ENCODE measurements around the gene MXD1. TPM values are rescaled to one million over a fixed set of nuclear protein-coding genes. Genes with fewer than 3 reads are reported as not detected.
"Not testable (repeated sequence)": the region's sequence is repeated elsewhere in the genome, so short reads cannot be mapped to it uniquely, and the experiment has no call there.

MXD1 gene, protein sequence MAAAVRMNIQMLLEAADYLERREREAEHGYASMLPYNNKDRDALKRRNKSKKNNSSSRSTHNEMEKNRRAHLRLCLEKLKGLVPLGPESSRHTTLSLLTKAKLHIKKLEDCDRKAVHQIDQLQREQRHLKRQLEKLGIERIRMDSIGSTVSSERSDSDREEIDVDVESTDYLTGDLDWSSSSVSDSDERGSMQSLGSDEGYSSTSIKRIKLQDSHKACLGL
- 4.6 TPM for total RNA-seq

DNA sequence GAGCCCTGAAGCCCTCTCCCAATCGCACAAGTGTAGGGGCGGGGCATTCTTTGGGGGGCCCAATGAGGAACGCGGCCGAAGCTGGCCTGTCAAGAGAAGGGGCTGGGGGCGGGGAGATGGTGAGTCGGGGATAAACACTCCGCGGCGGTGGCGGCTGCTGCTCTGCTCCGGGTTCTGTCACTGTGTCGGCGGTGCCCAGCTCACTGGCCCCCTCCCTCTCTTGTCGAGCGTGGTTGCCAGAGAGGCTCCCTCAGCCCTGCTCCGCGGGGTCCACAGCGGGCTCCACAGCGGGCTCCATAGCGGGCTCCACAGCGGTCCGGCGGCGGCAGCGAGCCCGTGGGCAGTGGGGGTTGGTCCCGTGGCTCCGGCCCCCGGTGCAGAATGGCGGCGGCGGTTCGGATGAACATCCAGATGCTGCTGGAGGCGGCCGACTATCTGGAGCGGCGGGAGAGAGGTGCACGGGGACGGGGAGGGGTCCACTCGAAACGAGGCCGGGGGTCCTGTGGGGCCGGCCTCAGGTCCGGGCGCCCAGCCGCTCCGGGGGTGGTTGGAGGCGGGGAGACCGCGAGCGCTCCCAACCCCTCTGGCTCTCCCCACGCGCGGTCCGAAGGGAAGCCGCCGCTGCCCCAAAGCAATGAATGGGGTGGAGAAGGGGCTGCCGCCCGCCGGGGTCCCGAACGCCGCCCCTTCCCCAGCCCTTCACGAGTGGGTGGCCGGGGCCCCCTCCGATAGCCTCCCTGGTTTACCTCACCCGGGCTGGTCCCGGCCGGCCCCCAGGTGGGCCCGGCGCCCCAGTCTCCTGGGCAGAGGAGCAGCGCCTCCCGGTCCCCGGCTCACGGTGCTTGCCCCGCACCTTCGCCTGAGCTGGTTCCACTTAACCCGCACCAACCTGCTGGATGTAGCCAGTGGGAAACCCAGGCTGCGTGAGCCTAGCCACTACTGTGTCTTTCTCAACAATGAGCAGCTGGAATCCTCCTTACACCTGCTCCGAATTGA, at the start of gene MXD1:
TSS of gene MXD1 (plus strand) at position 160 of the 996 bp plus-strand sequence. CDS start at position 382, 222 bp downstream.
- Histone ChIP-seq H3K36me3 (peaks cover 6 to 10% of the 10 kb centered on the region in 2 donors), H3K4me3 (peak within 1 kb of the TSS; percentile 81 to 89), H3K27ac (peak within 1 kb of the TSS; percentile 92), H3K9me3 (no peaks in the 10 kb centered on the region), H3K27me3 (no peaks in the 10 kb centered on the region), H3K4me1 (peaks cover 0 to 17% of the 10 kb centered on the region in 2 donors)
- DNase-seq (ENCODE audit: low spot score in 2 of 2) = no peak
- TF ChIP-seq, protein P1, sequence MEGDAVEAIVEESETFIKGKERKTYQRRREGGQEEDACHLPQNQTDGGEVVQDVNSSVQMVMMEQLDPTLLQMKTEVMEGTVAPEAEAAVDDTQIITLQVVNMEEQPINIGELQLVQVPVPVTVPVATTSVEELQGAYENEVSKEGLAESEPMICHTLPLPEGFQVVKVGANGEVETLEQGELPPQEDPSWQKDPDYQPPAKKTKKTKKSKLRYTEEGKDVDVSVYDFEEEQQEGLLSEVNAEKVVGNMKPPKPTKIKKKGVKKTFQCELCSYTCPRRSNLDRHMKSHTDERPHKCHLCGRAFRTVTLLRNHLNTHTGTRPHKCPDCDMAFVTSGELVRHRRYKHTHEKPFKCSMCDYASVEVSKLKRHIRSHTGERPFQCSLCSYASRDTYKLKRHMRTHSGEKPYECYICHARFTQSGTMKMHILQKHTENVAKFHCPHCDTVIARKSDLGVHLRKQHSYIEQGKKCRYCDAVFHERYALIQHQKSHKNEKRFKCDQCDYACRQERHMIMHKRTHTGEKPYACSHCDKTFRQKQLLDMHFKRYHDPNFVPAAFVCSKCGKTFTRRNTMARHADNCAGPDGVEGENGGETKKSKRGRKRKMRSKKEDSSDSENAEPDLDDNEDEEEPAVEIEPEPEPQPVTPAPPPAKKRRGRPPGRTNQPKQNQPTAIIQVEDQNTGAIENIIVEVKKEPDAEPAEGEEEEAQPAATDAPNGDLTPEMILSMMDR (IDR thresholded peaks at IDR 0.05) = no peak
- intact Hi-C loops (cut with DNase I) = loop anchor here (1.0 to 10.0 kb wide), 9 partner anchors 114 to 1310 kb away; partner anchors contain the start of genes C2orf42, PAIP2B, PCYOX1 and SNRPG

DNA sequence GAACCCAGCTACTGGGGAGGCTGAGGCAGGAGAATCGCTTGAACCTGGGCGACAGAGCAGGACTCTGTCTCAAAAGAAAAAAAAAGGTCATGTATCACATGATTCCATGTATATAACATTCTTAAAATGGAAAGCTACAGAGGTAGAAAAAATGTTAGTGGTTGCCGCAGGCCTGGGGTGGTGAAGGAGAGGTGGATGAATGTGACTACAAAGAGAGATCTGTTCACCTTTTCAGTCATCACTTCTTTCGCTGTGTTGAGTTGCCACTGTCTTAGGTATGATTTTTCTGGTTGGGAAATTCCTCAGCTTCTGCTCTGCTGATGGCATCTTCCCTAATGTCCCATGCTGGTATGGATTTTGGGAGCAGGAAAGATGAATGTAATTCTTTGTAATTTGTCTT, 26.5 kb upstream of the MXD1 start:
- no peaks in the 10 kb centered on the region for H3K27me3 ChIP-seq
- intact Hi-C loops (cut with DNase I) = no loop called here
- TF ChIP-seq, protein P1 (IDR thresholded peaks at IDR 0.05) = no peak
- no peaks in the 10 kb centered on the region for H3K9me3 ChIP-seq
- H3K36me3 ChIP-seq = no peaks in the 10 kb centered on the region
- no peak overlapping the region for H3K27ac ChIP-seq
- H3K4me3 ChIP-seq = no peak overlapping the region
- no peaks in the 10 kb centered on the region for H3K4me1 ChIP-seq
- DNase-seq (ENCODE audit: low spot score in 2 of 2) = no peak

DNA sequence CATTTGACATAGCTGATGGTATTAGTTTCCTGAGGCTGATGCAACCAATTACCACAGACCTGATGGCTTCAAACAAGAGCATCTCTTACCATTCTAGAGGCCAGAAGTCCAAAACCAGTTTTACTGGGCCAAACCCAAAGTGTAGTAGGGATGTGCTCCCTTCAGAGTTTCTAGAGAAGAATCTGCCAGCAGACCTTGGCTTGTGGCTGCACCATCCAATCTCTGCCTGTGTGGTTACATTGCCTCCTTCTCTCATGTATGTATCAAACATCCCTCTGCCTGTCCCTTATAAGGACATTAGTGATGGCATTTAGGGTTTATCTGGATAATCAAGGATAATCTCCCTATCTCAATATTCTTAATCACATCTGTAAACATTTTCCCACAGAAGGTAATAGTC, 25.6 kb upstream of the MXD1 start:
- TF ChIP-seq, protein P1 (IDR thresholded peaks at IDR 0.05) = no peak
- no peaks in the 10 kb centered on the region for H3K4me1 ChIP-seq
- no peaks in the 10 kb centered on the region for H3K36me3 ChIP-seq
- intact Hi-C loops (cut with DNase I) = no loop called here
- H3K27me3 ChIP-seq = no peaks in the 10 kb centered on the region
- DNase-seq (ENCODE audit: low spot score in 2 of 2) = no peak
- no peak overlapping the region for H3K4me3 ChIP-seq
- H3K27ac ChIP-seq = no peak overlapping the region
- H3K9me3 ChIP-seq = no peaks in the 10 kb centered on the region

DNA sequence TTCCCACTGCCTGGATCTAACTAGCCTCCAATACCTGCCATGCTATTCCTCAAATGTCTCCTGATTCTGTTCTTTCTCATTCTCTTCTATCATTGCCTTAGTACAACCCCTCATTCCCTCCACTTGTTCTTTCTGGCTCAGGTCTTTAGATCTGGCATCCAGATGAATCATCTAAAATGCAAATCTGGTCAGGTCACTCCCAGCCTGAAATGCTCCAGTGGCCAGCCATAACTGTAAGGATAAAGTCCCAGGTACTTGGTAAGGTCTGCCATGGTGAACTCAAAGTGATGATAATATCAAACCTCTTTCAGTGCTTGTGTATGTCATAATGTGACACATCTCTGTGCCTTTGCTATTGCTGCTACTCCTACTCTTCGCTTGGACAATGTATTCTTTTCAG, 24.0 kb upstream of the MXD1 start:
- H3K27ac ChIP-seq = no peak overlapping the region
- intact Hi-C loops (cut with DNase I) = loop anchor here (5.0 kb wide), 1 partner anchor 64 kb away; the partner anchor contains the start of gene GMCL1
- H3K4me3 ChIP-seq = no peak overlapping the region
- no peak for DNase-seq (ENCODE audit: low spot score in 2 of 2)
- no peaks in the 10 kb centered on the region for H3K9me3 ChIP-seq
- H3K4me1 ChIP-seq = peaks cover 6 to 12% of the 10 kb centered on the region in 2 donors
- TF ChIP-seq, protein P1 (IDR thresholded peaks at IDR 0.05) = no peak
- peaks cover 0 to 3% of the 10 kb centered on the region in 2 donors for H3K36me3 ChIP-seq
- H3K27me3 ChIP-seq = no peaks in the 10 kb centered on the region

DNA sequence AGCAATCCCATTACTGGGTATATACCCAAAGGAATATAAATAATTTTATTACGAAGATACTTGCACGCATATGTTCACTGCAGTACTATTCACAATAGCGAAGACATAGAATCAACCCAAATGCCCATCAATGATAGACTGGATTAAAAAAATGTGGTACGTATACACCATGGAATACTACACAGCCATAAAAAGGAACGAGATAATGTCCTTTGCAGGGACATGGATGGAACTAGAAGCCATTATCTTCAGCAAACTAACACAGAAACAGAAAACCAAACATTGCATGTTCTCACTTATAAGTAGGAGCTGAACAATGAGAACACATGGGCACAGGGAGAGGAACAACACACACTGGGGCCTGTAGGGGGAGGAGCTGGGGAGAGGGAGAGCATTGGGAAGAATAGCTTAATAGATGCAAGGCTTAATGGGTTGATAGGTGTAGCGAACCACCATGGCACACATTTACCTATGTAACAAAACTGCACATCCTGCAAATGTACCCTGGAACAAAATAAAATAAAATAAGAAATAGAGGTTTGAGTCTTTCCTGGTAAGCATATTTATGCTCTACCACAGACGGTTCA, 22.0 kb upstream of the MXD1 start:
- not testable (repeated sequence) for H3K27me3 ChIP-seq; H3K9me3 ChIP-seq; H3K27ac ChIP-seq; DNase-seq (ENCODE audit: low spot score in 2 of 2)
- intact Hi-C loops (cut with DNase I) = loop anchor here (5.0 kb wide), 1 partner anchor 66 kb away; the partner anchor contains the start of gene GMCL1
- Histone ChIP-seq H3K4me3 (peak overlapping the region; percentile 77), H3K4me1 (peaks cover 6 to 12% of the 10 kb centered on the region in 2 donors), H3K36me3 (peaks cover 16 to 23% of the 10 kb centered on the region in 2 donors)

All from ascending aorta (tissue), 2 donors.